GM12872 (cell line): ENCODE results near the gene FAM177B.

Experiments used
- CTCF ChIP-seq: IDR thresholded peaks from 3 replicates; pipeline ENCODE4 v1.5.1; 2011; ENCODE audit warnings: low read depth, mild to moderate bottlenecking, low read length, moderate library complexity; ENCODE audit not compliant: insufficient read depth

The FAM177B gene

DNA sequence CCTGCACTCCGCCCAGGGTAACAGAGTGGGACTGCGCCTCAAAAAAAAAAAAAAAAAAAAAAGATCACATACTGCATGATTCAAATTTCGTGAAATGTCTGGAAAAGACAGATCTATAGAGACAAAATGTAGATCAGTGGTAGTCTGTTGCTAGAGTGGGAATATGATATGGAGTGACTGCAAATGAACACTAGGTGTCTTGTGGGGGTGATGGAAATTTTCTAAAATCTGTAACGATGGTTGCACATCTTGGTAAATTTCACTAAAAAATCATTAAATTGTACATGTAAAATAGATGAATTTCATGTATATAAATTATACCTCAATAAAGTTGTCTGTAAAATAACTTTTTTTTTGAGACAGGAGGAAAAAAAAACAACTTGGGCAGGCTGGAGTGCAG, 30.2 kb upstream of the FAM177B start:
- no peak; the same call in 2 of the 3 replicates for TF ChIP-seq CTCF

DNA sequence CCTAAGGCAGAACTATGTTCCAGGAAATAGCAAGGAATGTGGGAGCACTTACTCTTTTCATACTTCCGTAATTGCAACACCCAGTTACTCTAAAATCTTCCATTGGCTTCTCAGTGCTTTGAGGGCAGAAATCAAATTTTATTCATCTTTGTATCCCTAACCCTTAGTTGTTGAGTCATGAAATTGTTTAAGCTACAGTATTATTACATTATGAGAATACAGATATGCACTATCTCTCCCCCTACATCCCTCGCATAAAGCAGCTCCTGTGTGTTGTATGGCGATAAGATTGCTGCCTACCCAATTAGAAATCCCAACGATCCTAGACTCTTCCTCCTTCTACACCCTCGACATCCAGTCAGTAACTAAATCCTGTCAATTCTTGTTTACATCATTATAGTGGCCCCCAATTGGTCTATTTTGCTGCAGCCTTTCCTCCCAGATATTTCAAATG, 27.3 kb upstream of the FAM177B start:
- no peak for TF ChIP-seq CTCF

GRCh38 chr1:222711319-222712252, 25.4 kb upstream of the FAM177B start:
- no peak for TF ChIP-seq CTCF

DNA sequence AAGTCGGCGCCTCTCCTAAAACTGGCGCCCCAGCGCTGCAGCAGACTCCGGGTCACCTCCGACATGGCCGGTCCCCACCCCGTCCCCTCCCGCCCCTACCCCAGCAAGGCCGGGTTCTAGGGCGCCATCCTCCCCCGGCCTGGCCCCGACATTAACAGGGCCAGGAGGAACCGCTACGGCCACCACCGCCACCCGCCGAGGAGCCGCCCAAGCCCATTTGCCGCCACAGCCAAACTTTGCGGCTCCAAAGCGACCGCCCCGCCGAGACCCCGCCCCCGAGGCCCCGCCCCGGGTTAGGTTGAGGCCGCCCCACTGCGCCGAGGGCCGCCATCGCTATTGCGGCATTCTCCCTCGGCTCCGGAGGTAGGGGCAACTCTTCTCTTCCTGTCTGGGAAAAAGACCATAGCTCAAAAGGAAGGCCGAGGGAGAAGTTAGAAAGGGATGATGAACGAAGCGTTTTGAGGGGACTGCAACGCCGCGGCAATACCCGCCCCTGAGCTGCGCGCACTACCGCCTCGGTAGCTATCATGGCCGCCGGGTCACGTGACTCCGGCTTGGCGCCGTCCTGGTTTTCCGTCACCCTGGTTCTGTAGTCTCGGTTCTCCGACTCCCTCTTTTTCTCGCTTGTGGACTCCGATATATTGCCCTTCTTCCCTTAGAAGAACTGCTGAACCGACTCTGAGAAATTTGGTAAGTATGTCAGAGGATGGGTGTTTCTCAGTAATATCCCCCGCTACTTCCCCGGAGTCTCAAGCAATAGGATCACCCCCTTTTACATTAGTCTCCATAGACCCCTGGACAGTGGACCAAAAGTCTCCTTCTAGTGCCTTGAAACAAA, 24.5 kb upstream of the FAM177B start, which contains the start of the genes AIDA and BROX:
AIDA (minus strand) TSS at position 239 of the 838 bp plus-strand sequence; CDS start at position 65, 174 bp downstream.
BROX (plus strand) TSS at position 312 of the 838 bp plus-strand sequence. CDS start 3,136 bp downstream, outside the sequence.
- no peak for TF ChIP-seq CTCF

GRCh38 chr1:222713091-222713961, 23.7 kb upstream of the FAM177B start:
- peak; percentile 32; the same call in 1 of the 3 replicates for TF ChIP-seq CTCF

DNA sequence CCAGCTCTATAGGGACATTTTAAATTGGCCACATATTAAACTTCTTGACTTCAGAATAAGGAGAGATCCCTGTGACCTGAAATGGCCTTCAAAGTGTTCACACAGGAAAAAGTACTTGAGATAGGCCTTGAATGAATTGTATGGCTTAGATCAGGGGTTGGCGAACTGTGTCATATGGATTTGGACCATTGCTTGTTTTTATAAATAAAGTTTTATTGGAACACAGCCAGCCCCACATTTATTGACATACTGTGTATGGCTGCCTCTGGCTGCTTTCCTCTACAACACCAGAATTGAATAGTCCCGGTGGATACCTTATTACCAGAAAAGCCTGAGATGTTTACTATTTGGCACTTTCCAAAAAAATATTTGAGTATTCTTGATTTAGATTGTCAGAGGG, 20.6 kb upstream of the FAM177B start:
- TF ChIP-seq CTCF: no peak
